Endothelial cell of umbilical vein (primary cell): Measurements from ENCODE around the gene INPP5K.

ENCODE experiments used
- GATA2 ChIP-seq: IDR thresholded peaks from 2 replicates; pipeline ENCODE4 v1.7.0; 2011; ENCODE audit warnings: low read depth, mild to moderate bottlenecking, moderate library complexity, mixed read lengths, low read length; ENCODE audit not compliant: insufficient read length, insufficient read depth
- MAX ChIP-seq: IDR thresholded peaks from 2 replicates; pipeline ENCODE4 v1.6.1; 2011; ENCODE audit not compliant: insufficient read depth, insufficient read length
- POLR2A ChIP-seq: IDR thresholded peaks from 2 replicates; pipeline ENCODE4 v1.6.1; 2012; ENCODE audit warnings: low read depth, mild to moderate bottlenecking, control low read depth, low read length
- TF ChIP-seq, protein P1 (sequence below), 2 donors: IDR thresholded peaks; 1 replicate in 1 of 2; 2 replicates in 1 of 2; pipeline ENCODE4 v1.5.1; 2011; ENCODE audit warnings: low read length in 2 of 2, mild to moderate bottlenecking in 2 of 2, moderate library complexity in 2 of 2, control low read depth in 1 of 2, inconsistent platforms in 1 of 2, low read depth in 1 of 2; ENCODE audit not compliant: insufficient read depth in 1 of 2; ENCODE audit errors: extremely low read depth in 1 of 2

GRCh38 chr17:1454541-1454940 is 61.9 kb downstream of the INPP5K start:
- TF ChIP-seq MAX (no peak), POLR2A (no peak), GATA2 (no peak)
- TF ChIP-seq, protein P1, sequence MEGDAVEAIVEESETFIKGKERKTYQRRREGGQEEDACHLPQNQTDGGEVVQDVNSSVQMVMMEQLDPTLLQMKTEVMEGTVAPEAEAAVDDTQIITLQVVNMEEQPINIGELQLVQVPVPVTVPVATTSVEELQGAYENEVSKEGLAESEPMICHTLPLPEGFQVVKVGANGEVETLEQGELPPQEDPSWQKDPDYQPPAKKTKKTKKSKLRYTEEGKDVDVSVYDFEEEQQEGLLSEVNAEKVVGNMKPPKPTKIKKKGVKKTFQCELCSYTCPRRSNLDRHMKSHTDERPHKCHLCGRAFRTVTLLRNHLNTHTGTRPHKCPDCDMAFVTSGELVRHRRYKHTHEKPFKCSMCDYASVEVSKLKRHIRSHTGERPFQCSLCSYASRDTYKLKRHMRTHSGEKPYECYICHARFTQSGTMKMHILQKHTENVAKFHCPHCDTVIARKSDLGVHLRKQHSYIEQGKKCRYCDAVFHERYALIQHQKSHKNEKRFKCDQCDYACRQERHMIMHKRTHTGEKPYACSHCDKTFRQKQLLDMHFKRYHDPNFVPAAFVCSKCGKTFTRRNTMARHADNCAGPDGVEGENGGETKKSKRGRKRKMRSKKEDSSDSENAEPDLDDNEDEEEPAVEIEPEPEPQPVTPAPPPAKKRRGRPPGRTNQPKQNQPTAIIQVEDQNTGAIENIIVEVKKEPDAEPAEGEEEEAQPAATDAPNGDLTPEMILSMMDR (IDR thresholded peaks at IDR 0.05; ENCODE audit: extremely low read depth in 1 of 2, insufficient read depth in 1 of 2, low read depth in 1 of 2, low read length in 2 of 2) = no peak
